Endodermal cell (in vitro differentiated cells): ENCODE data around the gene ADNP. TPM values are rescaled to one million over a fixed set of nuclear protein-coding genes. Genes with fewer than 3 reads are reported as not detected.

ENCODE experiments used
- DNase-seq: peaks from one replicate; pipeline ENCODE4 v3.0.0-alpha.2; 2017
- H3K27ac ChIP-seq: 2 replicates; pipeline ENCODE4 v1.5.1; 2013; ENCODE audit warnings: mild to moderate bottlenecking, low read depth, low read length, moderate library complexity
- H3K27me3 ChIP-seq: 2 replicates; pipeline ENCODE4 v1.6.1; 2013; ENCODE audit warnings: mild to moderate bottlenecking, low read length, moderate library complexity; ENCODE audit not compliant: insufficient read depth, control insufficient read depth, poor library complexity, severe bottlenecking
- H3K36me3 ChIP-seq: 2 replicates; pipeline ENCODE4 v1.7.0; 2013; ENCODE audit warnings: mild to moderate bottlenecking, low read length, moderate library complexity; ENCODE audit not compliant: control insufficient read depth, insufficient read depth
- H3K4me1 ChIP-seq: one replicate; pipeline ENCODE4 v1.7.0; 2013; ENCODE audit warnings: low read length; ENCODE audit not compliant: control insufficient read depth, insufficient read depth
- H3K4me3 ChIP-seq: 2 replicates; pipeline ENCODE4 v1.5.1; 2013; ENCODE audit warnings: mild to moderate bottlenecking, low read length, moderate library complexity
- H3K9ac ChIP-seq: 2 replicates; pipeline ENCODE4 v1.6.1; 2013; ENCODE audit warnings: mild to moderate bottlenecking, low read length, moderate library complexity; ENCODE audit not compliant: poor library complexity, severe bottlenecking; ENCODE audit errors: extremely low read depth
- H3K9me3 ChIP-seq: 2 replicates; pipeline ENCODE4 v1.6.1; 2013; ENCODE audit warnings: mild to moderate bottlenecking, low read length, moderate library complexity; ENCODE audit not compliant: control insufficient read depth
- H3K27ac Mint-ChIP-seq: 2 replicates; pipeline ENCODE4 v1.8.0; 2020; ENCODE audit warnings: mixed read lengths
- H3K27me3 Mint-ChIP-seq: 2 replicates; pipeline ENCODE4 v1.8.0; 2021; ENCODE audit warnings: mild to moderate bottlenecking, mixed read lengths; ENCODE audit not compliant: insufficient read depth
- H3K36me3 Mint-ChIP-seq: 2 replicates; pipeline ENCODE4 v1.8.0; 2020; ENCODE audit warnings: low read depth, mixed read lengths
- H3K4me1 Mint-ChIP-seq: 2 replicates; pipeline ENCODE4 v1.8.0; 2020; ENCODE audit warnings: mixed read lengths
- H3K4me3 Mint-ChIP-seq: 2 replicates; pipeline ENCODE4 v1.8.0; 2020; ENCODE audit warnings: mild to moderate bottlenecking, moderate library complexity, mixed read lengths
- H3K9me3 Mint-ChIP-seq: 2 replicates; pipeline ENCODE4 v1.8.0; 2020; ENCODE audit warnings: mild to moderate bottlenecking, mixed read lengths
- WGBS, 2 experiments: methylation state at CpG; one replicate each; pipeline versions ENCODE4 v1.1.5 to v1.1.7; 2013; ENCODE audit warnings: missing lambda C conversion rate in 2 of 2, mixed read lengths in 1 of 2; ENCODE audit not compliant: insufficient coverage in 1 of 2, insufficient read length in 1 of 2; 5-methylcytosine and 5-hydroxymethylcytosine counted together
- total RNA-seq, 2 donors: library from RNA; stranded (reverse); fragmentation: NEBNext Ultra II Directional in 1 of 2; extraction: Animal tissue kit (Norgen Biotek cat#: 25700) in 1 of 2; gene quantifications; 2 replicates in 1 of 2; 3 replicates in 1 of 2; pipeline ENCODE4 v1.2.1, GENCODE V29; 2021
- TF ChIP-seq, protein P1 (sequence below): fragments of 200-600 bp; sonication (generic); conservative IDR thresholded peaks from 2 replicates; pipeline ENCODE4 v1.5.0; 2021; ENCODE audit warnings: antibody characterized with exemption, mild to moderate bottlenecking

Gene ADNP
- total RNA-seq, 2 donors from 2014 or later = 136 to 152 TPM

DNA sequence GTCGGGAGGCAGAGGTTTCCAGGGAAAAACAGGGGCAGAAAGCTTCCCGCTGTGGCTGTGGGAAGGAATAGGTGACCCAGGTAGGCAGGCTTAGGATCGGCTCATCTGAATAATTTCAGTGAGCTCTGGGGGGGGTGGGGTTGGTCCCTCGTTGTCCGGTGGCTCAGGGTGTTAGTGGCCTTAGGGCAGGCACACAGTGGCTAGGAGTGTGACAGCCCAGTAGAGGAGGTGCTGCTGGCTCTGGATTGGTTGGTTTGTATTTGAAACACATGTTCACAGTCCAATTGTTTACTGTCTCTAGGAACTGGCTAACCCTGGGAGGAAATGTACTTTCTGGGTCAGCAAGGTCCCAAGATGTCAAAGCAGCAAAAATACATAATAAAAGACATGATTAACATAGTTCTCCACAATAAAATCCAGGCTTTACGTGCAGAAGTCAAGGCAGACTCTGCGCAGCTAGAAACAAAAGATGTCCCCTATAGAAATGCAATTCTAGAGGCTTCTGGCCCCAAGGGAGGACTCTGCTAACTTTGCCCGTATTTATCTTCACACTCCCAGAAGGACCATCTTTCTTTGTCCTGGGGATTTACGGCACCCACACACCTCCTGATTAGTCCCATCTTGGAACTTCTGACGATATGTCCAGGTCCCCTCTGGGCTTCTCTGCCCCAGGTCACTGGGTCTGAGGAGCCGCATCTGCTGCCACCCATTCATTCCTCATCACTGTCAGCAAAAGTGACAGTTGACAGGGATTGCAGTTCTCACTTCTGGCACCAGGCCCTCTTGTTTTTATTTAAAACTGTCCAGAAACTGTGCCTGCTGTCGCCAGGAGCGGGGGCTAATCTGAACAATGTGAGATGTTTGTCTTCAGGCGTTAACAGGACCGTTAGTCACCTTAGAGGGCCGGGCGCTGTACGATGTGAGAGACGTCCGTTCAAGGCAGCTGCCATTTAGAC is 46.1 kb upstream of the ADNP start:
- Mint-ChIP-seq H3K27ac (no peak overlapping the region), H3K36me3 (no peaks in the 10 kb centered on the region), H3K27me3 (peaks cover 17% of the 10 kb centered on the region), H3K4me3 (no peak overlapping the region), H3K4me1 (peaks cover 2% of the 10 kb centered on the region), H3K9me3 (no peaks in the 10 kb centered on the region)
- no peak overlapping the region for H3K27ac ChIP-seq
- TF ChIP-seq, protein P1, sequence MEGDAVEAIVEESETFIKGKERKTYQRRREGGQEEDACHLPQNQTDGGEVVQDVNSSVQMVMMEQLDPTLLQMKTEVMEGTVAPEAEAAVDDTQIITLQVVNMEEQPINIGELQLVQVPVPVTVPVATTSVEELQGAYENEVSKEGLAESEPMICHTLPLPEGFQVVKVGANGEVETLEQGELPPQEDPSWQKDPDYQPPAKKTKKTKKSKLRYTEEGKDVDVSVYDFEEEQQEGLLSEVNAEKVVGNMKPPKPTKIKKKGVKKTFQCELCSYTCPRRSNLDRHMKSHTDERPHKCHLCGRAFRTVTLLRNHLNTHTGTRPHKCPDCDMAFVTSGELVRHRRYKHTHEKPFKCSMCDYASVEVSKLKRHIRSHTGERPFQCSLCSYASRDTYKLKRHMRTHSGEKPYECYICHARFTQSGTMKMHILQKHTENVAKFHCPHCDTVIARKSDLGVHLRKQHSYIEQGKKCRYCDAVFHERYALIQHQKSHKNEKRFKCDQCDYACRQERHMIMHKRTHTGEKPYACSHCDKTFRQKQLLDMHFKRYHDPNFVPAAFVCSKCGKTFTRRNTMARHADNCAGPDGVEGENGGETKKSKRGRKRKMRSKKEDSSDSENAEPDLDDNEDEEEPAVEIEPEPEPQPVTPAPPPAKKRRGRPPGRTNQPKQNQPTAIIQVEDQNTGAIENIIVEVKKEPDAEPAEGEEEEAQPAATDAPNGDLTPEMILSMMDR = no peak
- 89 to 90% methylated on average over 14 to 20 of the region's 20 CpGs for WGBS, 2 experiments
- H3K4me1 ChIP-seq = no peaks in the 10 kb centered on the region
- no peak for DNase-seq
- no peak overlapping the region for H3K4me3 ChIP-seq
- no peak overlapping the region for H3K9ac ChIP-seq
- H3K9me3 ChIP-seq = no peaks in the 10 kb centered on the region
- H3K36me3 ChIP-seq = no peaks in the 10 kb centered on the region
- no peaks in the 10 kb centered on the region for H3K27me3 ChIP-seq

GRCh38 chr20:50975701-50976330 is 44.6 kb upstream of the ADNP start:
- no peaks in the 10 kb centered on the region for H3K9me3 Mint-ChIP-seq
- 89 to 100% methylated on average over 5 to 10 of the region's 10 CpGs for WGBS, 2 experiments
- Histone ChIP-seq H3K27me3 (no peaks in the 10 kb centered on the region), H3K36me3 (no peaks in the 10 kb centered on the region), H3K4me1 (no peaks in the 10 kb centered on the region), H3K9ac (no peak overlapping the region), H3K4me3 (no peak overlapping the region), H3K27ac (no peak overlapping the region), H3K9me3 (no peaks in the 10 kb centered on the region)
- no peak overlapping the region for H3K27ac Mint-ChIP-seq
- DNase-seq = no peak
- no peak overlapping the region for H3K4me3 Mint-ChIP-seq
- H3K4me1 Mint-ChIP-seq = no peaks in the 10 kb centered on the region
- TF ChIP-seq, protein P1 = no peak
- no peaks in the 10 kb centered on the region for H3K36me3 Mint-ChIP-seq
- H3K27me3 Mint-ChIP-seq = peaks cover 21% of the 10 kb centered on the region

- TF ChIP-seq, protein P1 = no peak
- DNase-seq = no peak
Measured at GRCh38 chr20:50969912-50970311, 38.7 kb upstream of the ADNP start.

More at GRCh38 chr20:50969912-50970311, 38.7 kb upstream of the ADNP start:
- H3K4me3 ChIP-seq = no peak overlapping the region
- Mint-ChIP-seq H3K9me3 (no peaks in the 10 kb centered on the region), H3K36me3 (no peaks in the 10 kb centered on the region), H3K27ac (no peak overlapping the region), H3K27me3 (peaks cover 21% of the 10 kb centered on the region), H3K4me1 (peaks cover 12% of the 10 kb centered on the region), H3K4me3 (no peak overlapping the region)
- no peak overlapping the region for H3K27ac ChIP-seq
- H3K9ac ChIP-seq = no peak overlapping the region
- peaks cover 3% of the 10 kb centered on the region for H3K4me1 ChIP-seq
- 91 to 94% methylated on average over 8 of the region's 8 CpGs for WGBS, 2 experiments
- no peaks in the 10 kb centered on the region for H3K27me3 ChIP-seq
- H3K9me3 ChIP-seq = no peaks in the 10 kb centered on the region
- H3K36me3 ChIP-seq = no peaks in the 10 kb centered on the region
